Urothelium cell line (cell line): ENCODE data around the gene ATRNL1.
"Not testable (repeated sequence)": the region's sequence is repeated elsewhere in the genome, so short reads cannot be mapped to it uniquely, and the experiment has no call there.

Source experiments
- DNase-seq: peaks from one replicate; pipeline ENCODE4 v3.0.0; 2011; ENCODE audit warnings: low spot score, mixed read lengths
- FAIRE-seq: peaks from 2 replicates; lab custom pipeline; 2011; peaks lifted over from hg19 to GRCh38; lab: Jason Lieb, UNC

ATRNL1 gene

GRCh38 chr10:115084277-115084850 lies 8.8 kb upstream of the ATRNL1 start:
- no peak for FAIRE-seq
- DNase-seq, result no peak

GRCh38 chr10:115091161-115091560 lies 2.0 kb upstream of the ATRNL1 start:
- no peak for FAIRE-seq
- no peak for DNase-seq

- DNase-seq (no peak), FAIRE-seq (no peak)
Observed at GRCh38 chr10:115092258-115092554, 959 bp upstream of the ATRNL1 start.

GRCh38 chr10:115092555-115093285 lies 445 bp upstream of the ATRNL1 start:
- no peak for FAIRE-seq
- peak; percentile 75 for DNase-seq

GRCh38 chr10:115093776-115094408 lies 727 bp downstream of the ATRNL1 start:
- FAIRE-seq (no peak), DNase-seq (peak; percentile 50)

GRCh38 chr10:115094416-115095140 lies 1.4 kb downstream of the ATRNL1 start:
- no peak for FAIRE-seq

GRCh38 chr10:115095758-115096157 lies 2.6 kb downstream of the ATRNL1 start:
- DNase-seq, result no peak
- FAIRE-seq, result no peak

More at GRCh38 chr10:115094416-115095140, 1.4 kb downstream of the ATRNL1 start:
- no peak for DNase-seq

GRCh38 chr10:115103700-115104099 lies 10.5 kb downstream of the ATRNL1 start:
- DNase-seq (no peak), FAIRE-seq (no peak)

- FAIRE-seq, DNase-seq: not testable (repeated sequence)
Observed at GRCh38 chr10:115105411-115105810, 12.2 kb downstream of the ATRNL1 start.

- DNase-seq (no peak), FAIRE-seq (no peak)
Observed at GRCh38 chr10:115107830-115108229, 14.7 kb downstream of the ATRNL1 start.

- DNase-seq, result no peak
- FAIRE-seq, result no peak
Observed at GRCh38 chr10:115117301-115117700, 24.1 kb downstream of the ATRNL1 start.

GRCh38 chr10:115118346-115118745 lies 25.2 kb downstream of the ATRNL1 start:
- no peak for DNase-seq
- no peak for FAIRE-seq

GRCh38 chr10:115125505-115125904 lies 32.3 kb downstream of the ATRNL1 start:
- no peak for DNase-seq
- no peak for FAIRE-seq

- FAIRE-seq, result no peak
- no peak for DNase-seq
Observed at GRCh38 chr10:115129752-115130151, 36.6 kb downstream of the ATRNL1 start.

- no peak for DNase-seq
Observed at GRCh38 chr10:115136616-115137015, 43.5 kb downstream of the ATRNL1 start.

GRCh38 chr10:115141254-115141653 lies 48.1 kb downstream of the ATRNL1 start:
- FAIRE-seq (no peak), DNase-seq (no peak)

More at GRCh38 chr10:115136616-115137015, 43.5 kb downstream of the ATRNL1 start:
- FAIRE-seq, result no peak

GRCh38 chr10:115157357-115157756 lies 64.2 kb downstream of the ATRNL1 start:
- FAIRE-seq (no peak), DNase-seq (no peak)

GRCh38 chr10:115163129-115163528 lies 70.0 kb downstream of the ATRNL1 start:
- FAIRE-seq (no peak), DNase-seq (no peak)

- DNase-seq (no peak), FAIRE-seq (no peak)
Observed at GRCh38 chr10:115164220-115164619, 71.1 kb downstream of the ATRNL1 start.

GRCh38 chr10:115167751-115168150 lies 74.6 kb downstream of the ATRNL1 start:
- no peak for DNase-seq
- no peak for FAIRE-seq

- FAIRE-seq (no peak), DNase-seq (peak; percentile 4)
Observed at GRCh38 chr10:115171392-115171960, 78.3 kb downstream of the ATRNL1 start.
